Mononuclear cell (primary cell): ENCODE data around the gene HS6ST2. TPM values are rescaled to one million over a fixed set of nuclear protein-coding genes. Genes with fewer than 3 reads are reported as not detected.

Source experiments
- H3K27me3 ChIP-seq: 2 replicates; pipeline ENCODE4 v1.6.0; 2011; ENCODE audit warnings: low read length, control low read depth; ENCODE audit not compliant: insufficient read depth
- H3K4me1 ChIP-seq: 2 replicates; pipeline ENCODE4 v1.5.1; 2011; ENCODE audit warnings: mild to moderate bottlenecking, low read length, control low read depth; ENCODE audit not compliant: insufficient read depth
- H3K4me3 ChIP-seq: 2 replicates; pipeline ENCODE4 v1.5.1; 2011; ENCODE audit warnings: mild to moderate bottlenecking, low read length, moderate library complexity
- H3K9me3 ChIP-seq: 2 replicates; pipeline ENCODE4 v1.5.1; 2011; ENCODE audit warnings: low read depth, mild to moderate bottlenecking, control low read depth, low read length
- total RNA-seq: library from RNA; depleted of rRNA; stranded (reverse); fragments of >200 nt; gene quantifications from one replicate; pipeline ENCODE4 v1.2.3, GENCODE V29; 2012

Gene HS6ST2
- total RNA-seq, 1 donor: not detected

DNA sequence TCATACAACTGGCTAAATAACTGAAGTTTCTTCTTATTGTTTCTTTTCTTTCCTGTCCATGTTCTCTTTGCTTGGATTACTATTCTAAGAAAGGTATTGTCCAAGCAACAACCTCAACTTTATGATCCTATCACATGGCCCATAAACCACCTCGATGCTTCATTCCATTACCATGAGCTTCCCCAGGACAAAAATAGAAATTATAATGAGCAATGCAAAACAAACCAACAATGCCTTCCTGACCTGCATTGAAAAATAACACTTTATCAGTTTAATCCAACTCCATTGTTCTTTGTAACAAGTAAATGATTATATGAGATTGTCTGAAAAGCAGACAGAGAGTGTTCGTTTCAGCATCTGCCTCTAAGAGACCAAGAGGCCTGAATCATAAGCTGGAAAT, 148.8 kb downstream of the HS6ST2 start:
- no peaks in the 10 kb centered on the region for H3K9me3 ChIP-seq
- H3K4me3 ChIP-seq: no peak overlapping the region
- H3K27me3 ChIP-seq: no peaks in the 10 kb centered on the region
- no peaks in the 10 kb centered on the region for H3K4me1 ChIP-seq

DNA sequence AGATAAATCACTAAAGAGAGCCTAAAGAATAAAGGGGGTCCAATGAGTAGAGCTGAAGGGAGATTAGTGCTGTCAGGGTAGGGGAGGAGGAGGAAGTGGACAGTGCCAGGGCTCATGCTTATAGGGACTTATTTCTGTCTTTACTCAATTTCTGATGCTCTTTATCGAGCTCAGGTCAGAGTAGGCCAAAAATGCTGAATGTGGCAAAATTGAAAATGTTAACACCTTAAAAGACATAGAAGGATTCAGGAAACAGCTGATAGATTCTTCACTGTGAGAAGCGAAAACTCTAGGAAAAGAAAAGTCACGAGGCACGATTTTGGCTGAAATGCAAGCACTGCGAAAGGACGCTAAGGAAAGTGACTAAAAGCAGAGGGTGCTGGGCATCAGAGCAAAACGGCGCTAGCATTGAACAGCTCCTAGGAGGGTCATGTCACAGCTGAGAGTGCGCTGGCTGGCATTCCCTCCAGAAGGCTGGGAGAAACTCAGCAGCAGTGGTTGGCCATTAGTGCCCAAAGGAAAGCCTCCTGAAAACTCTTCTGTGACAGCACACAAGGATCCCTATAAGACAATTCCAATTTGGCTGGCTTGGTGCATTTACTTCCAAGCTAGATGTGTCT, 150.9 kb downstream of the HS6ST2 start:
- Histone ChIP-seq H3K9me3 (no peaks in the 10 kb centered on the region), H3K4me3 (no peak overlapping the region), H3K4me1 (no peaks in the 10 kb centered on the region), H3K27me3 (no peaks in the 10 kb centered on the region)

DNA sequence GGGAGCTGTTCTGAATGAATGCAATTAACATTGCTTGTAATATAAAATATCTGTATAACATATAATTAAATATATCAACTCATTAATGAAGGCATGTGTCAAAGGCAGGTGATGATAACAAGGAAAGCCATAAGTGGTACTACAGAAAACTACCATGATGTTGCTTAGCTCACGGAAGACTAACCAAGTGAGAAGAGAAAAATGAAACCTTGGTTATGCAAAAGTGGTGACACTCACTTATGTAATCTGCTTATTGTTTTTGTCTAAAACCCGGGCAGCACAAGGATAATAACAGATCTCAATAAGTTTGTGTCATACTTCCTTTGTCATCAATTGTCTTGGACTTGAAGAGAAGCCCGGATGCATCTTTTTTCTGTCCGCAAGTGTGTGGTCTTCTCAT, 156.4 kb downstream of the HS6ST2 start:
- Histone ChIP-seq H3K27me3 (no peaks in the 10 kb centered on the region), H3K4me1 (no peaks in the 10 kb centered on the region), H3K9me3 (no peaks in the 10 kb centered on the region), H3K4me3 (no peak overlapping the region)

GRCh38 chrX:132795181-132795580, 163.2 kb downstream of the HS6ST2 start:
- Histone ChIP-seq H3K27me3 (no peaks in the 10 kb centered on the region), H3K9me3 (no peaks in the 10 kb centered on the region), H3K4me3 (no peak overlapping the region), H3K4me1 (no peaks in the 10 kb centered on the region)

DNA sequence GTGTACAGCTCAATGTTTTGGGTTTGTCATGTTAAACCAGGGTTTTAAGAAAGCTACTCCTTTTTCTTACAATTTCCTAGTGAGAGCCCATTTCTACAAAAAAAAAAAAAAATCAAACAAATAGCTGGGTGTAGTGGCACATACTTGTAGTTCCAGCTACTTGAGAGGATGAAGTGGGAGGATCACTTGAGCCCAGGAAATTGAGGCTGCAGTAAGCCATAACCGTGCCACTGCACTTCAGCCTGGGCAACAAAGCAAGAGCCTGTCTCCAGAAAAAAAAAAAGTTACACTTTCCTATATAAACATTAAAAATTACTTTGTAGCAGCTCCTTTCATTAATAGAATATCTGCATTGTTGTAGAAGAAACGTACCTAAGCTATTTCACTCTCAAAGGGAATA, 166.7 kb downstream of the HS6ST2 start:
- Histone ChIP-seq H3K4me3 (no peak overlapping the region), H3K27me3 (no peaks in the 10 kb centered on the region), H3K9me3 (no peaks in the 10 kb centered on the region), H3K4me1 (no peaks in the 10 kb centered on the region)

- no peaks in the 10 kb centered on the region for H3K27me3 ChIP-seq
- no peaks in the 10 kb centered on the region for H3K9me3 ChIP-seq
- no peak overlapping the region for H3K4me3 ChIP-seq
- H3K4me1 ChIP-seq: no peaks in the 10 kb centered on the region
These were observed 168.1 kb downstream of the HS6ST2 start for GRCh38 chrX:132790329-132790728.

GRCh38 chrX:132786217-132786616, 172.2 kb downstream of the HS6ST2 start:
- Histone ChIP-seq H3K9me3 (no peaks in the 10 kb centered on the region), H3K4me1 (no peaks in the 10 kb centered on the region), H3K4me3 (no peak overlapping the region), H3K27me3 (no peaks in the 10 kb centered on the region)

GRCh38 chrX:132778917-132779316, 179.5 kb downstream of the HS6ST2 start:
- H3K27me3 ChIP-seq: no peaks in the 10 kb centered on the region

DNA sequence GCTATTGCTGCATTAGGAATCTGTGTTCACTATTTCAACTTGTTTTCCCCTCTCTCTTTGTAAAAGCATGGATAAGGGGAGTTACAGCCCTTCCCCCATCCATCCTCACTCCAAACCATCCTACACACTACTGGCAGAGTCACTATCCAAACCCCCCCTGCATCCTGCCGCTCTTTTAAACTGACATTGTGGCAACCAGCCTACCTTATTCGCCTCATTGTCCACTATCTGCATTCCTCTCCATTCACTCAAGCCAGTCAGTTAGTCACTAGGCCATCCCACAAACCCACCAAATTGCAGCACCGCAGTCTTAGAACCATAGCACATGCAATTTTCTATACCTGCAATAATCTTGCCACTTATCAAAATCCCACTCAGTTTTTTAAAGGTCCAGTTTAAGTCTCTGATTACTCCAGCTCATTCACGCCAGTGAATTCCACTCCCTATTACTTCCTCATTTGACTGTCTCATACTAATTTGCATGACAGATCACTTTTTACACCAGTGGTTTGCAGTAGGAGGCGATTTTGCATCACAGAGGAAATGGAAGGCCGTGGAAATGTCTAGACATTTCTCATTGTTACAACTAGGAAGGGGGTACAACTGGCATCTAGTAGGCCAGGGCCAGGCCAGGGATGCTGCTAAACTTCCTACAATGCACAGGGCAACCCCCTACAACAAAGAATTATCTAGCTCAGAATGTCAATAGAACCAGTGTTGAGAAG, 181.8 kb downstream of the HS6ST2 start:
- Histone ChIP-seq H3K4me1 (no peaks in the 10 kb centered on the region), H3K4me3 (no peak overlapping the region), H3K9me3 (no peaks in the 10 kb centered on the region), H3K27me3 (no peaks in the 10 kb centered on the region)

More at GRCh38 chrX:132778917-132779316, 179.5 kb downstream of the HS6ST2 start:
- Histone ChIP-seq H3K4me3 (no peak overlapping the region), H3K4me1 (no peaks in the 10 kb centered on the region), H3K9me3 (no peaks in the 10 kb centered on the region)

- Histone ChIP-seq H3K9me3 (no peaks in the 10 kb centered on the region), H3K4me3 (no peak overlapping the region), H3K27me3 (no peaks in the 10 kb centered on the region), H3K4me1 (no peaks in the 10 kb centered on the region)
These were observed 183.1 kb downstream of the HS6ST2 start for GRCh38 chrX:132775263-132775823.

GRCh38 chrX:132774010-132774714, 184.3 kb downstream of the HS6ST2 start:
- Histone ChIP-seq H3K9me3 (no peaks in the 10 kb centered on the region), H3K4me1 (no peaks in the 10 kb centered on the region), H3K27me3 (no peaks in the 10 kb centered on the region), H3K4me3 (no peak overlapping the region)

DNA sequence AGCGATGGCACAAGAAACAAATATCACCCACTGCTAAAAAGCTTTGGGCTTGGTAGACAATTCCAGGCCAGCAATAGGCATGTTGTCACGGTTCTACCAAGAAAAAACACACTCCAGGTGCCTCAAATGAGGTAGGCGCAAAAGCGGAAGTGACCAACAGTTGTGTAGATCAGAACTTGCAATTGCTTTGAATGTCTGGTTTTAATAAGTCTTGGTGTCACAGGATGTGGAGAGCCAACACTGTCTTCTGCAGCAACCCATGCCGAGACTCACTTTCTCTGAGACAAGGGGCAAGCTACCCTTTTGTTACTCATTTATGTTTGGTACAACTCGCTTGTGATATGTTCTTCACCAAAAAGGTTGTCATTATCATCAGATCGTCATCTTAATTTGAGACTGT, 188.8 kb downstream of the HS6ST2 start:
- Histone ChIP-seq H3K27me3 (no peaks in the 10 kb centered on the region), H3K4me3 (no peak overlapping the region), H3K4me1 (no peaks in the 10 kb centered on the region), H3K9me3 (no peaks in the 10 kb centered on the region)

DNA sequence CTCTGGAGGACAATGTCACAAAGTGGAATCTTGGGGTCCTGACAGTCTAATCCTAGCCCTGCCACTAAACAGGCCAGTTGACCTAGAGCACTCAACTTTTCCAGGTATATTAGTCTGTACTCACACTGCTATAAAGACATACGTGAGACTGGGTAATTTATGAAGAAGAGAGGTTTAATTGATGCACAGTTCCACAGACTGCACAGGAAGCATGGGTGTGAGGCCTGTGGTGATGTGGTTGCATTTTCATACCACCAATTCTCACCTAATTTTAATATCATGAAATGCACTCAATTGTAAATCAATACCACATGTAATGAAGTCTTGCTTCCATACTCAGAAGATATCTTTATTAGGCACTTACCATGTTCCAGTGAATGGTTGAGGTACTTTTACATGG, 192.0 kb downstream of the HS6ST2 start:
- Histone ChIP-seq H3K27me3 (no peaks in the 10 kb centered on the region), H3K9me3 (no peaks in the 10 kb centered on the region), H3K4me1 (no peaks in the 10 kb centered on the region), H3K4me3 (no peak overlapping the region)

DNA sequence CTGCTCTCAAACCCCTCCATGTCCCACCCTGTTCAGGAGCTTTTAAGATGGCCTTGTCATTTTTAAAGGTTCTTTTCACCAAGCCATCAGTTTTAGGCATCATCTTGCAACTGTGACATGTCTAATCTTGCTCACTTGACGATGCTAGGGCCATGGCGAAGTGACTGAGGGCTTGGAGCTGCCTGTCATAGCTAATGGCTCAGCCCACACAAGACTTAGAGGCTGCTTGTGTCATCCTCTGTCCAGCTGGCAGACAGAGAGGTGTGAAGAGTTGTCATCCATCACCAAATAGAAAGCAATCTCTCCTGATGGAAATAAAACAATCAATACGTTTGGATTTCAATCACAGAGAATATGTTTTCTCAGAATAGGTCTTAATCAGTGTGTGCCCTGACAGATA, 194.9 kb downstream of the HS6ST2 start:
- no peaks in the 10 kb centered on the region for H3K9me3 ChIP-seq
- H3K27me3 ChIP-seq: no peaks in the 10 kb centered on the region
- H3K4me3 ChIP-seq: no peak overlapping the region
- H3K4me1 ChIP-seq: no peaks in the 10 kb centered on the region

DNA sequence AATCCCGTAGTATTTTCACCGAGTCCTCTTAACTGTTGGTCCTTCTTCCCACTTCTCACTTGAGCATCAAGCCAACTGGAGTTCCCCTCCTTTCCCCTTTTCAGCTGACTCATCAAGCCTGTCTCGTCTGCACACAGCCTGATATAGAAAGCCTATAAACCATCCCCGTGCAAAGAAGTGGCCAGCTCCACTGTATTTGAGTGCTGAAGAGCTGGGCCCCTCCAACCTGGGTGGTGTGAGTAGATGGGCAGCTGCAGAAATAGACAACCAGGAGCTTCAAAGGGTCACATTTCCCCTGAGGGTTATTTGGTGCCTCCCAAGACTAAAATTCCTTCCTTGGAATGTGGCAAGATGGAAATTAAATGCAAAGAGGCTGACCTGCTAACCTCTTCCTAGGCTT, 199.7 kb downstream of the HS6ST2 start:
- Histone ChIP-seq H3K27me3 (no peaks in the 10 kb centered on the region), H3K4me1 (no peaks in the 10 kb centered on the region), H3K4me3 (no peak overlapping the region), H3K9me3 (no peaks in the 10 kb centered on the region)
